GM04503 (cell line): ENCODE data around the gene TMTC2.
"Not testable (repeated sequence)": the region's sequence is repeated elsewhere in the genome, so short reads cannot be mapped to it uniquely, and the experiment has no call there.

Experiments
- DNase-seq: peaks from one replicate; pipeline ENCODE4 v3.0.0-alpha.2; 2012; ENCODE audit warnings: low read depth

Gene TMTC2

DNA sequence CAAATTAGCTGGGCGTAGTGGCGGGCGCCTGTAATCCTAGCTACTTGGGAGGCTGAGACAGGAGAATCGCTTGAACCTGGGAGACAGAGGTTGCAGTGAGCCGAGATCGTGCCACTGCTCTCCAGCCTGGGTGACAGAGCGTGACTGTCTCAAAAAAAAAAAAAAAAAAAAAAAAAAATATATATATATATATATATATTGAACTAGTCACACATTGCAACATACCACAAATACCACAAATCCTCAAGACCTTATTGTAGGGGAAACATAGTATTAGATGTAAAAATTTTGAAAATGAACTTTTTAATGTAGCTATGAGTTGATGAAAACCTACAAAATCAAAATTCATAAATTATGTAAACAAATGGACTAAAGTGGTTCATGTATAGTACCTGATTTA lies 158.4 kb downstream of the TMTC2 start:
- not testable (repeated sequence) for DNase-seq

DNA sequence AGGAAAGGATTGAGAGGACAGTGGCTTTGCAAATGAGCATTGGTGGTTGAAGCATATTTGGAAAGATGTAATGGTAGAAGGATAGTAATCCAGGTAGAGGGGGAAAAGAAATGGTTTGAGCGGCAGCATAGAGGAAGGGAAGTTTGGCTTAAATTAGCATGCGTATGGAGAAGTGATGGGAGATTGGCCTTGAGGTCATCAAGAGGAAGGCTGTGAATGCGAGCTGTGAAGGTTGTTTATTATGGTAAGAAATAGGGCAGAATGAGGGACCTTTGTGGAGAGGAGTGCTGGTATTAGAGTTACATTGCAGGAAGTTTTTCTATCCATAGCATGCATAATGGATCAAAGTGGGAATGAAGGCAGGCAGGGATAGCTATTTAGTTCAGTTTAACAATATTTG lies 162.1 kb downstream of the TMTC2 start:
- no peak for DNase-seq

DNA sequence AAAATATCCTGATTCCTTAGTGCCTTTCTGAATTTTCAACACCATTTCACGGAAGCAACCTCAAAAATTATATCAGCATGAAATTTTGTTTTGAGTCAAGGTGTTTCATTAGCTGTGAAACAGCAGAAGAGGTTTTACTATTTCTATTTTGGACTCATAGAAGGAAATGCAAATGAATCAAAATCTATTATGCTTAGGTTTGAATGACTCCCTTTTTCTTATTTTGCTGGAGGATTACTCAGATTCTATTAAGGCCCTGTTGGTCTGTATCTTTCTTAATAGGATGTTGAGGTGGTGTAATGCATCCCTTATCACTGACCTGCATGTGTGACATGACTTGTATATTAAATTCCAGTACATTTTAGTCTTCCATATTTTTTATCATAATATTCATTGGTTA lies 165.8 kb downstream of the TMTC2 start:
- DNase-seq: no peak

DNA sequence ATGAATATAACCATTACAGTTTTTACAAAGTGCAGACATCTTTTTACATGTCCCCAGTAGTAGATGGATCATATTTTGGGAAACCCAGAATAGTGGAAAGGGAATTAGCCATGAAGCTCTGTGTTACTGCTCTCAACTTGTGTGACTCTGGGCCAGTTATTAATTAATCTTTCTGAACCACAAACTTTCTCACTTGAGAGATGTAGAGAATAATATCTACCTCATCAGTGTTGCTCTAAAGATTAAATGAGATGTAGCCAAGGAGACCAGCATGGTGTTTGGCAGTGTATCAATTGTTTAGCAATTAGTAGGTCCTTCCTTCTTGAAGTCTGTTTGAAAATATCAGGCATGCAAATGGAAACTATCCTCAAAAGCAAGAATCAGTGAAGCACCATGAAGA lies 169.2 kb downstream of the TMTC2 start:
- DNase-seq: no peak

DNA sequence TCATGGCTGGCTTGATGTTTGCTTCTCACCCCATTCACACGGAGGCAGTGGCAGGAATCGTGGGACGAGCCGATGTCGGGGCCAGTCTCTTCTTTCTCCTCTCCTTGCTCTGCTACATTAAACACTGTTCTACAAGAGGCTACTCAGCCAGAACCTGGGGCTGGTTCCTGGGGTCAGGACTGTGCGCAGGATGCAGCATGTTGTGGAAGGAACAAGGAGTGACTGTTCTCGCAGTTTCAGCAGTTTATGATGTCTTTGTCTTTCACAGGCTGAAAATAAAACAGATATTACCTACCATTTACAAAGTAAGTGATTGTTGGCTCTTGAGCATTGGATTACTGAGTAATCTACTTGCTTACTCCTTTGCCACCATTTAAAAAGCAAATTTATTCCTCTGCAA lies 170.6 kb downstream of the TMTC2 start:
- no peak for DNase-seq

DNA sequence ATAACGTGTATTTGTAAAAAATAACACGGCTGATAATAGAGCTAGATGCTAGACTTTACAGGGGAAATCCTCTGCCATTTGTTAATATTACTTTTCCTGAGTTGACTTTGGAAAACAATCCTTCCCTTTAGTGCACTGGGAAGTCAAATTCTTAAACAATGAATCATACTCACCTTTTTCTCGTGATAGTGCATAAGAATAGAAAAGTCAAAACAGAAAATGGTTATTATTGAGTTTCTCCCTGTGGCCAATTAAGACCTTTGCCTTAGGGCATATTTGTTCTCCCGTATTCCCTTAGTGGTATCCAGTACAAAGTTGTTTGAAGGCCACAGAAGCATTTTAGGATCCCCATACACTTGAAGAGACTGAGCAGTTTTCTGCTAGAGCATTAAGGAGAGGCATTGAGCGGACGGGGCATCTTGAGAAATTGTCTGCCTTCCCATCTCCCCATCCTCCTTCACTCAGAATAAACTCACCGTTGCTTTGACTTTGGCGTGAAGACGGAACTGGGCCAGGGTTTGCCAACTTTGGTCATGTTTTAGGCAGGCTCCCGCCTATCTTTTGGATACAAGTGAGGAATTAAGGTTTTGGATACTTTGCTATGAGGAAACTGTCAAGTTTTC lies 171.3 kb downstream of the TMTC2 start:
- DNase-seq: no peak

DNA sequence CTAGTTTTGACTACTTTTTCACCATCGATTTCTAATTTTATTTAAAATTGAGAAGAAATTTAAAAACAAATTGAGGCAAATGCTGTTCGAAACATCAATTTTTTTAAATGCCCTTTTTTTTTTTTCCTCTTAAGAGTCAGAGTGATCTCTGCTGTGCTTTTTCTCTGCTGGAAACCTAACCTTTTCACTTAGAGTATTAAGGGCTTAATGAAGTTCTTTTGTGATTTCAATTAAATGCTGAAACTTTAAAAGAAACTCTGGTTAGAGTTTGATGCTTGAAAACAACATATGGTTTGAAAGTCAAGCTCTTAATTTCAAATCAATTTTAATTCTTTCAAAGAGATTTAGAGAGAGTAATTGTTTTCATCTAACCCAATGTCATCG lies 171.8 kb downstream of the TMTC2 start:
- DNase-seq: no peak

DNA sequence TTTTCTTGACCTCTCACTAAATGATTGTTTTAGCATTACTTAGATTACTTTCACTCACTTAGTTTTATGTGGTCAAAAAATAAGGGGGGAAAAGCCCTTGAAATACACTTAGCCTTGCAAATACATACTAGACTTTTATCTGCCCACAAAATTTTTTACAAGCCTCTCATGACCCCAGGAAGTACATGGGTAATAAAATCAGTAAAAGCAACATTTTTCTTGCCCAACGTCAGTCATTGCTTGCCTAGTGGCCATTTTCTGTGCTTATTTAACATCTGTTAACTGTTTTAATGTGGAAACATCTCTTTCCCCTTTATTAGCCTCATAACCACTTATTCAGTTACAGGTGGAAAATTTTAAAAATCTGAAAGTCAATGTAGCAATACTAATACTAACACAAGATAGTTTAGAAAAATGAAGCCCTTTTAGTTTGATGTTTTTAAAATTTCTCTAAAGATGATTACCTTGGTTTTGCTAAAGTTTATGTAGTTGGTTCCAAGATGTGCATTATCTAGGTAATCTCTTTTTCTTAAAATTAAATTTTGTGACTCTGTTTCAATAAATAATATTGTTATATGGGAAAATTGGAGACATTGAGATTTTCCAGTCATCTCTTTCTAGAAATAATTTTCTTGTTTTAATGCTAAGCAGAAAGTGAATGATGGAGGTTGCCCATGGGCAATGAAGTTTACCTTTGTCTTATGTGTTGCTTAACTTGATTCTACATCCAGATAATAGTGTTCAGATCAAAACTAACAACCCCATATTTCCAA lies 175.5 kb downstream of the TMTC2 start:
- peak; percentile 13 for DNase-seq

DNA sequence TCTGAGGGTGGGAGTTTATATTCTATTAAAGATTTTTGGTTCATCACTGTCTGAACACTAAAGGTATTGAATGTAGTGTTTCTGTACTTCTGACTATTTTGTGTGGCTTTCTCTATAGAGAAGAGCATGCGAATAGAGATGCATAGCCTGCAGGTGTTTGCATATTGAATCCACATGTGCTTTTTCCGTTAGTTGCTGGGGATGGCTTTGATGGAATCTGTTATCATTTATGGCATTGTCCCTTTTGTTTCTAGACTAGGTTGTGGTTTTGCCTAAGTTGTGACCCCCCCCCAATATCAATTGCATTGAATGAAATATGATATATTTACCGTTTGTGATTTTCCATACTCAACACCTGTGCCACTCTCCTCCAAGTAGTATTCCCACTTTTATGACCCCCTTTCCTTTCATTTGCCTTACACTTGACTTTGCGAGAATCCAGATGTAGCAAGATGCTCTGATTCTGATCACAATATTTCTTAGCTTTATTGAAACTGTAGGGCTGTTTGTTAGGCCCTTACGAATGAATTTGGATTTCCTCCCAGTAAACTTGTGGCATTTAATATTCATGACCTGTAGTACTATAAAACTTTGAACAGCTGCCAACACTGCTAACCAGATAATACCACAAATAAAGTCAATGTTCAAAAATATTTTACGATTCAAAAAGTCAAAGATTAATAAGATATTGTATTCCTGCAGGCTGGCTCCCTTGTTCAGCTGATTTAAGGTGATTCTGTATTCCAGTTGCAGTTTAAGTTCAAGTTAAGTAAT lies 176.4 kb downstream of the TMTC2 start:
- no peak for DNase-seq

DNA sequence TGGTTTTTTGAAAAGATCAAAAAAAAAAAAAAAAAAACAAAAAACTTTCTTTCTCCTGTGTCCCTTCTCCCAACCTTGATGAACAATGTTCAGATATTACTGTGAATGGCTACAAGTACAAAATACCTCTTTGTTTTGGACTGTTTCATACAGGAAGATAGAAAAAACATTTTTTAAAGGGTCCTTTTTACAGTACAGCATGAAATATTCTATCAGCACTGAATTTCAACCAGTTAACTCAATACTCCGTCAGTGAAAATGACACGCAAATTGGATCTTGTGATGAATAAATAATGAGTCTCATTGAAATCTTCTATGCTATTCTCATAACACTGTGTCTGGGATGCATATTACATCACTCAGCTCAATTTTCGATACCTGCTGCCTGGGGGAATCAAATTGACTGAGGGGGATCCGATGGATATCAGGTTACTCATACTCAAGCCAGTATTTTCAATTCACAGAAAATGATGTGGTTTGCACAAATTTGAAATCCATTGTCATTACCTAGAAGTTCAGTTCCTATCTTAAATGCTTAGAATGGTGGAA lies 179.6 kb downstream of the TMTC2 start:
- DNase-seq: no peak

DNA sequence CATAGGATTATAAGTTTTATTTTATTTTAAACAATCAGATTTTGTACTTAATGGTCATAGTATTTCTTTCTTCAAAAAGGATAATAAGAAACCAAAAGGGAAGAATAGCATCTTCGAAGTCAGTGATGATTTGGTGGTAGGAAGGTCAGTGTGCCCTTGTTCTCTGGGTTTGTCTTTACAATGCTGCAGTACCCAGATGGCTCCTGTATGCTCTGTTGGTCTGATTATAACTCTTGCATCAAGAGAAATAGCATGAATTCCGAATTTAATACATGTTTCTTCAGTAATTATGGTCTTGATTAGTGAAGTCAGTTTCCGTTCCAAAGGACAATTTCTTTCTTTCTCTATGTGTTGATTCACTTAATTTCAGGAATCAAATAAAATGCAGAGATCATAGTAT lies 180.2 kb downstream of the TMTC2 start:
- DNase-seq: no peak

DNA sequence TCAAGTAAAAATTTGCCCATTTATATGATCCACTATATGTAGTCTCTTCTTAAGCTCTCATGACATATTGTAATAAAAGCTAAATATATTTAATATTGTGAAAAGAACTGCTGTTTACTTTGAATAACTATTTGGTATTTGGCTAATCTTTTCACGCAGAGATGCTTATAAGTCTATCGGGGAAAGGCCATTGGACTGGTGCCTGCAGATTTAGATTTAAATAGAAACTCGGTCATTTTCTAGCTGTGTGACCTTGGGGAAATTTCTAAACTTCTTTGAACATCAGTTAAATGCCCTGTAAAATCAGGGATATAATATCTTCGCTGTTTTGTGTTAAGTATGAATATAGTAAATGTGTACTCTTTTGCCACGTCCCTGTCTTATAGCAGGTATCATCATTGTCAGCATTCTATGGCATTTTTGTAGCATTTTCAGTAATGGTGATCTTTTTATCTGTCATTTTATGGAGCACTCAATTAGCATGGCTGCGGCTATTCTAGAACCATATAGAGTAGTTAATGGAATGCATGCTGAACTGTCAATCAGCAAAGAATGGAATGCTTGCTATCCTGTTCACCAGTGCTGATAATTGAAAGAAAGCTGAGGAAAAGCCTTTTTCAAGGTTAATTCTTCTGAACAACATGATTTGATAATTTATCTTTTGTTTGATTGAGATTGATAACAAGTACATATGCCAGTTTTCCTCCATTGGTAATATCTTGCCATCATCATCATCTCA lies 181.2 kb downstream of the TMTC2 start:
- DNase-seq: no peak

DNA sequence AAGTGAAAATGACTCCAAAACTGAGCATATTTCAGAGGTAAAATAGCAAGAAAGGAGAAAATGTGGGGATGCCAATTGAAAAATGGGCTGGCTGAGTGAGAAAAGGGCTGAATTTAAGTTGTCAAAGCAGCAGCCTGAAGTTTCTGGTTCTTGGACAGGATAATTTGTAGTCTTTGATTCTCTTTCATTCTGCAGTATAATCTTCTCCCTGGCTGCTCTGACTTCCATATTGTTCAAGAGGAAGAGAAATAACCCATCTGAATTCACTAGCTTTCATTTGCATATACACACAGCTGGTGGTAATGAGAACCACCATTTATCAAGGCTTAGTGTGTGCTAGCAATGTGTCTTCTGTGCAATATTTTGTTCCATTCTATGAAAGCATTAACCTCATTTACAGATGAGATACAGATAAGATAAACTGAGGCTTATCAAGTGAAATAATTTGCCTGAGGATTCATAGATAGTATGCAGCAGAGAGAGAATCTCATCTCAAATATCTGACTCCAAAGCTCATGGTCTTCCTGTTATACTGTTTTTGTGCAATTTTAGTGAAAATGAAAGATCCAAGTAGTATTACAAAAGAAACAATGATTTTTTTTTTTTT lies 184.2 kb downstream of the TMTC2 start:
- no peak for DNase-seq

DNA sequence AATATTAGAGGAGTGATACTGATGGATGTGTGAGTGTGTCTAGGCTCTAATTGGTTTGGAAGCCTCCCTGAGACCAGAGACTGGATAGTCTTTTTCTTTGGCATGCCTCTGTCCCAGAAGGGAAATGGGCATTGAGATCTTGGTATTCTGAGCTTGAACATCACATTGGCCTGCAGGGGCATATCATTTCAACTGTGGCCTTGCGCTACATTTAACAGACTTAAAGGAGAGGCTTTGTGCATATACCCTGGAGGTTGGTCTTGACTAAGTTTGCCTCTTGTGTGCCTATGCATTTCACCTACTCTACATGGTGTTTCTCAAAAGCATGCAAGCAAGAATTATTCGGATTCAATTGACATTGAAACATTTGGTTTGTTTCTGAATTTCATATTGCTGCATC lies 185.4 kb downstream of the TMTC2 start:
- DNase-seq: no peak

DNA sequence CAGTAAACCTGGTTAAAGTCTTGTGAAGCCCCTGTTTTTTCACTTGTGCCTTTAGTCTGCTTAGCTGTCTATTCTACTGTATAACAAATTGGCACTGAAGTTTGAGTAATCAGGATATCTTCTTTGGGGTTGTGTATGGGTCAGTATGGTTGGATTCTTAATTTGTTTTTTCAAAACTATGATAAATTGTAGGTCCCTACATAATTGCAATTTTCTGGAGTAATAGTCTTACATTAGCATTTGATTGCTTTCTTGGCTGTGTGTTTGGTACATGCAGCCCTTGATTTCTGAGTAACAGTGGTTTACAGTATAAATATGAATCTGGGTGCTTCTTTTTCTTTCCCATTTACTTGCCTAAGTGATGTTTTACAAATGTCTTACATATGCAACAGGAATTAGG lies 186.6 kb downstream of the TMTC2 start:
- no peak for DNase-seq

DNA sequence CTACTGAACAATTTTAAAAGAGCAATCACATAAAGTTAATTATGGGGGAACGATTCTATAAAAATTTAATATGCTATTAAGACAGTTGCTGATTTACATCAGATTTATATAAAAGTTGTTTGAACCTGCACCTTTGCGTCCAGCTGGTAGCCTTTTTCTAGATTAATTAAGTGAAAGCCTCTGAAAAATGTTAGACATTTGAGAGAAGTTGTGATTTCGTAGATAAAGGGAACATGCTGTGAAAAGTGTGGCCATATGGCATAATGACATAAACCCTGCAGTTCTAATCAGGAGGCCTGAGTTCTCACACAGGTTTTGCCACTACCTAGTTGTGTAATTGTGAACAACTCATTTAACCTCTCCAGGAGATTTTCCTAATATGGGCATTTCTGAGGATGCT lies 187.2 kb downstream of the TMTC2 start:
- no peak for DNase-seq

DNA sequence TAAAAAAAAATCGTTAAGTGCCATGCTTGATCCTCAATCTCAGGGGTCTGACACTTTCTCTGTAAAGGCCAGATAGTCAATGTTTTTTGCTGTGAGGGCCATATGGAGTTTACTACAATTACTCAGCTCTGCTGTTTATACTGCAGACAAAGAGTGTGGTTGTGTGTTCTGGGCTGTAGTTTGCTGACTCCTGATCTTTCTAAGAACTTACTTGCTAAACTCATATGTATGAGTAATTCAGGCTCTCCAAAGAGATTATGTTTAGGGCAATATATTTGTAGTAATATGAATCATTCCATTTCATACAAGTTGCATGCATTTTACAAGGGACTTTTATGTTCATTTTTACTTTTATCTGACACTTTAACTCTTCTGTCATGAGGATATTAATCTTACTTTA lies 188.2 kb downstream of the TMTC2 start:
- no peak for DNase-seq

DNA sequence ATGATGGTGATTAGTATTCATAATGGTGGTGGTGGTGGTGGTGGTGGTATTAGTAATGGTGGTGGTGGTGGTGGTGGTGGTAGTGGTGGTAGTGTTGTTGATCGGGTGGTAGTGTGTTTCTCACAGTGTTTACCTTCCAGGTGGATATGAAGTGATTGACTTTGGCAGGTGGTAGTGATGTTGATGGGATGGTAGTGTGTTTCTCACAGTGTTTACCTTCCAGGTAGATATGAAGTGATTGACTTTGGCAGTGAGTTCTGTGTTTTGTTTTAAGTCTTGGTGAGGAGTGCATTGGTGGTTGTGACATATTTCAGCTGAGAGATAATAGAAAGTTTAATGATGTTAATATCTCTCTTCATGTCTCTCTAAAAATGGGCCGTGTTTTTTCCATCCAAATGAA lies 189.4 kb downstream of the TMTC2 start:
- DNase-seq: no peak

DNA sequence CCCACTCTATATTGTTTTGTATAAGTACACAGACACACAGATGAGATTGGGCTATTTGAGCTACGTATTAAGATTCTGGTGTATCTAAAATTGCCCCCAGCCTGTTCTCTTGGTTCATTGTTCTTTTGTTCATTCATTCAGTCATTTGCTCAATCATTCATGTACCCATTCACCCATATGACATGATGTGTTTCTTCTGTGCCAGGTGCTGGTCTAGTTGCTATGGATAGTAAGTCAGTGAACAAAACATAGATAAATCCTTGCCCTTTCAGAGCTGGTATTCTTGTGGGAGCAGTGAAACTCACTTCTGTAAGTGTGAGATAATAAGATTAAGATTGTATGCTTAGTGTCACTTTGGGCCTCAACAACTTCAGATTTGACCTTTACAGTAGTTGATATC lies 191.3 kb downstream of the TMTC2 start:
- DNase-seq: no peak

DNA sequence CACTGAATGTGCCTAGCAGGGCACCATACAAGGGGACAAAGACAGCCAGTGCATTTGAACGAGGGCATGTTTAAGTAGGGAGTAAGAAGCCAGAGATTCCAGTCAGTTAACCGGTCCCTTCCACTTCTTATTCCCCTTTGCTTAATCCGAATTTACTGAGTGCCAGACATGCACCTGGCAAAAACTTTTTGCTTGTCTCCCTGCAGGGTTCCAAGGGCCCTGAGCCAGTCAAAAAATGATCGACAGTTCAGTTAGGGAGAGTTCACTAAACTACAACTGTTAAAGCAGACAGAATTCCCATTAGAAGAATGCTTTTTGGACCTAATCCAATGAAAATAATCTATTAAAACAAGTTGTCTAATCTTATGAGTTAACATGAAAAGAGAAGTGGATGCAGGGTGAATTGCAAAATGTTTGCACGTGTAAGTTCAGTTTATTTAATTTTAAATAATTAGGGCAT lies 193.8 kb downstream of the TMTC2 start:
- no peak for DNase-seq
